HEK293 (cell line): ENCODE data around the gene ZNF408.

Experiments used
- CTCF ChIA-PET: fragments of 350-600 bp; formaldehyde crosslinking; extraction: SDS; loops from one replicate; lab custom pipeline; 2021; ENCODE audit warnings: antibody characterized with exemption; lab: Yijun Ruan, JAX
- POLR2A ChIA-PET: fragments of 300-600 bp; formaldehyde crosslinking; extraction: SDS; loops from one replicate; lab custom pipeline; 2020; ENCODE audit warnings: antibody characterized with exemption, inconsistent platforms; lab: Yijun Ruan, JAX
- H3K27ac ChIP-seq: fragments of 200-500 bp; sonication (Bioruptor generic); 2 replicates; pipeline ENCODE4 v1.5.1; 2014; ENCODE audit warnings: low read depth, low read length, control low read depth, inconsistent platforms; ENCODE audit errors: extremely low read depth
- H3K36me3 ChIP-seq, 2 experiments: fragments of 200-500 bp in 1 of 2; sonication (Bioruptor generic) in 1 of 2; 1 replicate in 1 of 2; 2 replicates in 1 of 2; pipeline ENCODE4 v1.5.1; 2014 to 2017; ENCODE audit warnings: inconsistent platforms in 2 of 2, low read length in 2 of 2; ENCODE audit not compliant: control insufficient read depth in 2 of 2, insufficient read depth in 1 of 2
- H3K4me1 ChIP-seq: fragments of 200-500 bp; sonication (Bioruptor generic); 2 replicates; pipeline ENCODE4 v1.5.1; 2014; ENCODE audit warnings: mild to moderate bottlenecking, low read length, inconsistent platforms; ENCODE audit not compliant: control insufficient read depth, insufficient read depth
- H3K4me3 ChIP-seq: 2 replicates; pipeline ENCODE4 v1.5.1; 2011; ENCODE audit warnings: low read depth, mild to moderate bottlenecking, control low read depth, low read length, moderate library complexity
- H3K9me3 ChIP-seq: fragments of 200-500 bp; sonication (Bioruptor generic); 2 replicates; pipeline ENCODE4 v1.5.1; 2014; ENCODE audit warnings: low read depth, low read length, inconsistent platforms; ENCODE audit not compliant: control insufficient read depth, insufficient read depth
- KLF1 ChIP-seq: fragments of 450-650 bp; formaldehyde crosslinking; IDR thresholded peaks from 2 replicates; pipeline ENCODE4 v1.5.1; 2016; ENCODE audit warnings: missing biosample characterization, missing genetic modification characterization
- KLF10 ChIP-seq: fragments of 450-650 bp; IDR thresholded peaks from 2 replicates; pipeline ENCODE4 v1.5.1; 2018; ENCODE audit warnings: missing biosample characterization, mild to moderate bottlenecking, missing genetic modification characterization
- SETDB1 ChIP-seq: IDR thresholded peaks from one replicate; pipeline ENCODE4 v1.6.1; 2017; ENCODE audit warnings: mild to moderate bottlenecking, low read length, moderate library complexity, mixed read lengths; ENCODE audit not compliant: insufficient read length
- SP3 ChIP-seq: fragments of 450-650 bp; formaldehyde crosslinking; IDR thresholded peaks from 2 replicates; pipeline ENCODE4 v1.5.1; 2016; ENCODE audit warnings: missing biosample characterization, missing genetic modification characterization
- SP7 ChIP-seq: fragments of 450-650 bp; formaldehyde crosslinking; IDR thresholded peaks from 2 replicates; pipeline ENCODE4 v1.5.1; 2016; ENCODE audit warnings: missing biosample characterization, missing genetic modification characterization
- TCF7L2 ChIP-seq: IDR thresholded peaks from 2 replicates; pipeline ENCODE4 v1.6.1; 2011; ENCODE audit warnings: low read depth, mild to moderate bottlenecking, inconsistent platforms, low read length, moderate library complexity, borderline replicate concordance
- ZBTB48 ChIP-seq: fragments of 450-650 bp; formaldehyde crosslinking; IDR thresholded peaks from 2 replicates; pipeline ENCODE4 v1.5.1; 2016; ENCODE audit warnings: missing biosample characterization, missing genetic modification characterization
- ZEB2 ChIP-seq: fragments of 450-650 bp; formaldehyde crosslinking; IDR thresholded peaks from 2 replicates; pipeline ENCODE4 v1.5.1; 2016; ENCODE audit warnings: missing biosample characterization, missing genetic modification characterization
- ZIC2 ChIP-seq: fragments of 450-650 bp; formaldehyde crosslinking; IDR thresholded peaks from 2 replicates; pipeline ENCODE4 v1.5.1; 2016; ENCODE audit warnings: missing biosample characterization, missing genetic modification characterization
- ZNF138 ChIP-seq: fragments of 450-650 bp; formaldehyde crosslinking; IDR thresholded peaks from 2 replicates; pipeline ENCODE4 v1.5.1; 2016; ENCODE audit warnings: missing biosample characterization, missing genetic modification characterization, borderline replicate concordance
- ZNF146 ChIP-seq: fragments of 450-650 bp; formaldehyde crosslinking; IDR thresholded peaks from 2 replicates; pipeline ENCODE4 v1.5.1; 2016; ENCODE audit warnings: missing biosample characterization, missing genetic modification characterization
- ZNF23 ChIP-seq: fragments of 450-650 bp; formaldehyde crosslinking; IDR thresholded peaks from 2 replicates; pipeline ENCODE4 v1.5.1; 2016; ENCODE audit warnings: missing biosample characterization, missing genetic modification characterization, borderline replicate concordance
- ZNF324 ChIP-seq: fragments of 450-650 bp; formaldehyde crosslinking; IDR thresholded peaks from 2 replicates; pipeline ENCODE4 v1.5.1; 2016; ENCODE audit warnings: missing biosample characterization, missing genetic modification characterization
- ZNF394 ChIP-seq: fragments of 450-650 bp; formaldehyde crosslinking; IDR thresholded peaks from 2 replicates; pipeline ENCODE4 v1.5.1; 2016; ENCODE audit warnings: missing biosample characterization, missing genetic modification characterization, mild to moderate bottlenecking, moderate library complexity, borderline replicate concordance
- ZNF510 ChIP-seq: fragments of 450-650 bp; formaldehyde crosslinking; IDR thresholded peaks from 2 replicates; pipeline ENCODE4 v1.5.1; 2018; ENCODE audit warnings: mild to moderate bottlenecking, missing genetic modification characterization, missing biosample characterization; ENCODE audit not compliant: insufficient replicate concordance
- ZNF514 ChIP-seq: fragments of 450-650 bp; formaldehyde crosslinking; IDR thresholded peaks from 2 replicates; pipeline ENCODE4 v1.5.1; 2016; ENCODE audit warnings: missing biosample characterization, missing genetic modification characterization
- ZNF549 ChIP-seq: fragments of 450-650 bp; IDR thresholded peaks from 2 replicates; pipeline ENCODE4 v1.5.1; 2018; ENCODE audit warnings: missing biosample characterization, missing genetic modification characterization, mild to moderate bottlenecking, inconsistent platforms, moderate library complexity
- ZNF571 ChIP-seq: fragments of 450-650 bp; formaldehyde crosslinking; IDR thresholded peaks from 2 replicates; pipeline ENCODE4 v1.5.0; 2017; ENCODE audit warnings: missing biosample characterization, missing genetic modification characterization
- ZNF596 ChIP-seq: fragments of 450-650 bp; IDR thresholded peaks from 2 replicates; pipeline ENCODE4 v1.5.0; 2018; ENCODE audit warnings: missing biosample characterization, mild to moderate bottlenecking, missing genetic modification characterization, moderate library complexity
- ZNF600 ChIP-seq: fragments of 450-650 bp; formaldehyde crosslinking; IDR thresholded peaks from 2 replicates; pipeline ENCODE4 v1.5.1; 2016; ENCODE audit warnings: missing biosample characterization, missing genetic modification characterization
- ZNF624 ChIP-seq: fragments of 450-650 bp; formaldehyde crosslinking; IDR thresholded peaks from 2 replicates; pipeline ENCODE4 v1.5.1; 2017; ENCODE audit warnings: missing biosample characterization, missing genetic modification characterization
- ZNF654 ChIP-seq: fragments of 450-650 bp; formaldehyde crosslinking; IDR thresholded peaks from 2 replicates; pipeline ENCODE4 v1.5.1; 2016; ENCODE audit warnings: low read depth, missing biosample characterization, missing genetic modification characterization
- ZNF660 ChIP-seq: fragments of 450-650 bp; IDR thresholded peaks from 2 replicates; pipeline ENCODE4 v1.5.1; 2018; ENCODE audit warnings: missing biosample characterization, mild to moderate bottlenecking, missing genetic modification characterization
- TF ChIP-seq, protein P1 (sequence below): fragments of 450-650 bp; formaldehyde crosslinking; IDR thresholded peaks from 2 replicates; pipeline ENCODE4 v1.5.1; 2016; ENCODE audit warnings: missing biosample characterization, missing genetic modification characterization, borderline replicate concordance
- TF ChIP-seq, protein P2 (sequence below): fragments of 450-650 bp; formaldehyde crosslinking; IDR thresholded peaks from 2 replicates; pipeline ENCODE4 v1.5.1; 2016; ENCODE audit warnings: missing biosample characterization, missing genetic modification characterization
- TF ChIP-seq, protein P3 (sequence below): fragments of 450-650 bp; formaldehyde crosslinking; IDR thresholded peaks from 2 replicates; pipeline ENCODE4 v1.5.1; 2016; ENCODE audit warnings: missing biosample characterization, missing genetic modification characterization

Gene ZNF408

DNA sequence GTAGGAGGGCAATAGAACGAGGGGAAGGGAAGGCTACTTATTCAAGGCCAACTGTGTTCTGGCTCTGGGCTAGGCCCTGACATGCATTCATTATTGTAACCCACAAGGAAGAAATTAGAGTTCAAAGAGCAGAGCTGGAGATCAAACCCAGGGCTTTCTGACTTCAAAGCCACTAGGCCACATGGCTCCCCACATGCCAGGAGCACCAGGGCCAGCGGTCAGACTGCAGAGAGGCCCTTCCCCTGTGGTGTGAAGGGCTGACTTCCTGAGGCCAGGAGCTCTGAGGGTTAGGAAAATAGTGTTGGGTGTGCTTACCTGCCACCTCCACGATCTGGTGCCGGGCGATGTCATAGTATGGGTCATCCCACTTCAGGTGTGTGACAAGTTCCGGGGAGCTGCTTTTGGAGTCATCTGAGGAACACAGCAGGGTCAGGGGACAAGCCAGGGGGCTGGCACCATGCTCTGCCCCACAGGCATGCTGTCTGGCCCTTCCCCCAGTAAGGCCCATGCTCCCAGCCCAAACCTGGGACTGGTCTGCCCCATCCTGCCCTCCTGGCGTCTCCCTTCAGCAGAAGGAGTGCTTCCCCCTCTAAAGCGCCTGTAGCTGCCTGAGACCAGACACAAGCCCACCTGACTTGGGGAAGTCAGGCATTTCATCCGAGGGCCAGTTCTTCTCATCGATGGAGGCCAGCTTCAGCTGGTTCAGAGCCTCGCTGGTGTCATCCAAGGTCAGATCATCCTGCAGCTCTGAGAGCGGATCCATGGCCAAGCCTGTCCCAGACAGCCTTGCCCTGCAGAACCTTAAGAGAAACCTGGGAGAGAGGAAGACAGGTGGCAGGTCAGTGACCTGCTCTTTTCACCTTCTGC, 5.3 kb upstream of the ZNF408 start:
- POLR2A ChIA-PET: no interaction called here
- Histone ChIP-seq H3K4me1 (no peaks in the 10 kb centered on the region), H3K27ac (no peak overlapping the region), H3K9me3 (no peaks in the 10 kb centered on the region), H3K36me3 (peaks cover 0 to 43% of the 10 kb centered on the region in 2 experiments; a peak in 1 of 3 replicates), H3K4me3 (no peak overlapping the region)
- TF ChIP-seq SP3 (tag by site-specific recombination): no peak
- TF ChIP-seq ZNF394 (tag by site-specific recombination): no peak
- TF ChIP-seq, protein P1, sequence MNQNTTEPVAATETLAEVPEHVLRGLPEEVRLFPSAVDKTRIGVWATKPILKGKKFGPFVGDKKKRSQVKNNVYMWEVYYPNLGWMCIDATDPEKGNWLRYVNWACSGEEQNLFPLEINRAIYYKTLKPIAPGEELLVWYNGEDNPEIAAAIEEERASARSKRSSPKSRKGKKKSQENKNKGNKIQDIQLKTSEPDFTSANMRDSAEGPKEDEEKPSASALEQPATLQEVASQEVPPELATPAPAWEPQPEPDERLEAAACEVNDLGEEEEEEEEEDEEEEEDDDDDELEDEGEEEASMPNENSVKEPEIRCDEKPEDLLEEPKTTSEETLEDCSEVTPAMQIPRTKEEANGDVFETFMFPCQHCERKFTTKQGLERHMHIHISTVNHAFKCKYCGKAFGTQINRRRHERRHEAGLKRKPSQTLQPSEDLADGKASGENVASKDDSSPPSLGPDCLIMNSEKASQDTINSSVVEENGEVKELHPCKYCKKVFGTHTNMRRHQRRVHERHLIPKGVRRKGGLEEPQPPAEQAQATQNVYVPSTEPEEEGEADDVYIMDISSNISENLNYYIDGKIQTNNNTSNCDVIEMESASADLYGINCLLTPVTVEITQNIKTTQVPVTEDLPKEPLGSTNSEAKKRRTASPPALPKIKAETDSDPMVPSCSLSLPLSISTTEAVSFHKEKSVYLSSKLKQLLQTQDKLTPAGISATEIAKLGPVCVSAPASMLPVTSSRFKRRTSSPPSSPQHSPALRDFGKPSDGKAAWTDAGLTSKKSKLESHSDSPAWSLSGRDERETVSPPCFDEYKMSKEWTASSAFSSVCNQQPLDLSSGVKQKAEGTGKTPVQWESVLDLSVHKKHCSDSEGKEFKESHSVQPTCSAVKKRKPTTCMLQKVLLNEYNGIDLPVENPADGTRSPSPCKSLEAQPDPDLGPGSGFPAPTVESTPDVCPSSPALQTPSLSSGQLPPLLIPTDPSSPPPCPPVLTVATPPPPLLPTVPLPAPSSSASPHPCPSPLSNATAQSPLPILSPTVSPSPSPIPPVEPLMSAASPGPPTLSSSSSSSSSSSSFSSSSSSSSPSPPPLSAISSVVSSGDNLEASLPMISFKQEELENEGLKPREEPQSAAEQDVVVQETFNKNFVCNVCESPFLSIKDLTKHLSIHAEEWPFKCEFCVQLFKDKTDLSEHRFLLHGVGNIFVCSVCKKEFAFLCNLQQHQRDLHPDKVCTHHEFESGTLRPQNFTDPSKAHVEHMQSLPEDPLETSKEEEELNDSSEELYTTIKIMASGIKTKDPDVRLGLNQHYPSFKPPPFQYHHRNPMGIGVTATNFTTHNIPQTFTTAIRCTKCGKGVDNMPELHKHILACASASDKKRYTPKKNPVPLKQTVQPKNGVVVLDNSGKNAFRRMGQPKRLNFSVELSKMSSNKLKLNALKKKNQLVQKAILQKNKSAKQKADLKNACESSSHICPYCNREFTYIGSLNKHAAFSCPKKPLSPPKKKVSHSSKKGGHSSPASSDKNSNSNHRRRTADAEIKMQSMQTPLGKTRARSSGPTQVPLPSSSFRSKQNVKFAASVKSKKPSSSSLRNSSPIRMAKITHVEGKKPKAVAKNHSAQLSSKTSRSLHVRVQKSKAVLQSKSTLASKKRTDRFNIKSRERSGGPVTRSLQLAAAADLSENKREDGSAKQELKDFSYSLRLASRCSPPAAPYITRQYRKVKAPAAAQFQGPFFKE: no peak
- TF ChIP-seq, protein P2, sequence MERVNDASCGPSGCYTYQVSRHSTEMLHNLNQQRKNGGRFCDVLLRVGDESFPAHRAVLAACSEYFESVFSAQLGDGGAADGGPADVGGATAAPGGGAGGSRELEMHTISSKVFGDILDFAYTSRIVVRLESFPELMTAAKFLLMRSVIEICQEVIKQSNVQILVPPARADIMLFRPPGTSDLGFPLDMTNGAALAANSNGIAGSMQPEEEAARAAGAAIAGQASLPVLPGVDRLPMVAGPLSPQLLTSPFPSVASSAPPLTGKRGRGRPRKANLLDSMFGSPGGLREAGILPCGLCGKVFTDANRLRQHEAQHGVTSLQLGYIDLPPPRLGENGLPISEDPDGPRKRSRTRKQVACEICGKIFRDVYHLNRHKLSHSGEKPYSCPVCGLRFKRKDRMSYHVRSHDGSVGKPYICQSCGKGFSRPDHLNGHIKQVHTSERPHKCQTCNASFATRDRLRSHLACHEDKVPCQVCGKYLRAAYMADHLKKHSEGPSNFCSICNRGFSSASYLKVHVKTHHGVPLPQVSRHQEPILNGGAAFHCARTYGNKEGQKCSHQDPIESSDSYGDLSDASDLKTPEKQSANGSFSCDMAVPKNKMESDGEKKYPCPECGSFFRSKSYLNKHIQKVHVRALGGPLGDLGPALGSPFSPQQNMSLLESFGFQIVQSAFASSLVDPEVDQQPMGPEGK (tag by site-specific recombination): no peak
- no peak for TF ChIP-seq SETDB1
- TF ChIP-seq ZNF514: no peak
- TF ChIP-seq ZNF549 (tag by site-specific recombination): no peak
- no peak for TF ChIP-seq ZNF571
- no peak for TF ChIP-seq ZNF660
- TF ChIP-seq ZEB2 (tag by site-specific recombination): no peak
- TF ChIP-seq ZNF596 (tag by site-specific recombination): no peak
- TF ChIP-seq ZNF510 (tag by site-specific recombination): no peak
- no peak for TF ChIP-seq KLF10
- no peak for TF ChIP-seq ZBTB48 (tag by site-specific recombination)
- TF ChIP-seq KLF1 (tag by site-specific recombination): no peak
- CTCF ChIA-PET: interaction anchor here (0.5 to 0.7 kb wide), 3 partner anchors 142 to 552 kb away, joined by 3 to 5 read pairs (median 3); no protein-coding TSS in a partner anchor

GRCh38 chr11:46696212-46696558, 4.6 kb upstream of the ZNF408 start:
- Histone ChIP-seq H3K9me3 (no peaks in the 10 kb centered on the region), H3K36me3 (peaks cover 0 to 43% of the 10 kb centered on the region in 2 experiments; a peak in 1 of 3 replicates), H3K4me1 (no peaks in the 10 kb centered on the region), H3K27ac (no peak overlapping the region), H3K4me3 (no peak overlapping the region)
- ChIA-PET POLR2A (interaction anchor here (1.0 kb wide), 1 partner anchor 8 kb away, joined by 3 read pairs; no protein-coding TSS in a partner anchor), CTCF (interaction anchor here (0.6 to 0.7 kb wide), 2 partner anchors 304 to 552 kb away, joined by 3 read pairs; no protein-coding TSS in a partner anchor)
- no peak for TF ChIP-seq ZNF654 (tag by site-specific recombination)
- no peak for TF ChIP-seq ZNF571
- no peak for TF ChIP-seq SP7 (tag by site-specific recombination)
- TF ChIP-seq ZNF624 (tag by site-specific recombination): no peak
- TF ChIP-seq ZNF324 (tag by site-specific recombination): no peak
- no peak for TF ChIP-seq ZNF23
- no peak for TF ChIP-seq ZNF600 (tag by site-specific recombination)
- TF ChIP-seq, protein P3, sequence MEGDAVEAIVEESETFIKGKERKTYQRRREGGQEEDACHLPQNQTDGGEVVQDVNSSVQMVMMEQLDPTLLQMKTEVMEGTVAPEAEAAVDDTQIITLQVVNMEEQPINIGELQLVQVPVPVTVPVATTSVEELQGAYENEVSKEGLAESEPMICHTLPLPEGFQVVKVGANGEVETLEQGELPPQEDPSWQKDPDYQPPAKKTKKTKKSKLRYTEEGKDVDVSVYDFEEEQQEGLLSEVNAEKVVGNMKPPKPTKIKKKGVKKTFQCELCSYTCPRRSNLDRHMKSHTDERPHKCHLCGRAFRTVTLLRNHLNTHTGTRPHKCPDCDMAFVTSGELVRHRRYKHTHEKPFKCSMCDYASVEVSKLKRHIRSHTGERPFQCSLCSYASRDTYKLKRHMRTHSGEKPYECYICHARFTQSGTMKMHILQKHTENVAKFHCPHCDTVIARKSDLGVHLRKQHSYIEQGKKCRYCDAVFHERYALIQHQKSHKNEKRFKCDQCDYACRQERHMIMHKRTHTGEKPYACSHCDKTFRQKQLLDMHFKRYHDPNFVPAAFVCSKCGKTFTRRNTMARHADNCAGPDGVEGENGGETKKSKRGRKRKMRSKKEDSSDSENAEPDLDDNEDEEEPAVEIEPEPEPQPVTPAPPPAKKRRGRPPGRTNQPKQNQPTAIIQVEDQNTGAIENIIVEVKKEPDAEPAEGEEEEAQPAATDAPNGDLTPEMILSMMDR: no peak
- no peak for TF ChIP-seq ZNF146 (tag by site-specific recombination)
- TF ChIP-seq ZNF394 (tag by site-specific recombination): no peak
- no peak for TF ChIP-seq ZIC2 (tag by site-specific recombination)
- TF ChIP-seq ZNF138 (tag by site-specific recombination): no peak
- TF ChIP-seq TCF7L2: no peak
